Measurements from ENCODE around the gene EXOC4.

The EXOC4 gene

GRCh38 chr7:133932591-133932990 is 679.7 kb downstream of the EXOC4 start:
- no peak overlapping the region for H3K4me2 ChIP-seq (ENCODE audit: insufficient read depth, low read length, poor library complexity, severe bottlenecking)
- no peak overlapping the region for H3K4ac ChIP-seq (ENCODE audit: low read length)
- no peak overlapping the region for H3K4me3 ChIP-seq (ENCODE audit: low read length in 2 of 2)
- H2BK15ac ChIP-seq (ENCODE audit: low read length), result no peak overlapping the region
- H4K91ac ChIP-seq (ENCODE audit: low read depth, low read length, poor library complexity), result no peak overlapping the region
- peaks cover 7 to 26% of the 10 kb centered on the region in 2 donors for H3K4me1 ChIP-seq (ENCODE audit: control insufficient read depth in 2 of 2, insufficient read depth in 1 of 2, low read depth in 1 of 2, low read length in 2 of 2)
- no CpG with 5 or more reads among the region's 1 CpG for WGBS, 2 donors (ENCODE audit: extremely low coverage in 2 of 2, insufficient read length in 2 of 2, insufficient replicate concordance in 1 of 2)
- H3K79me1 ChIP-seq (ENCODE audit: low read depth, low read length), result no peaks in the 10 kb centered on the region
- H3K27me3 ChIP-seq (ENCODE audit: control insufficient read depth in 3 of 3, insufficient read depth in 3 of 3, low read depth in 1 of 3, low read length in 3 of 3), result no peaks in the 10 kb centered on the region
- H2AK5ac ChIP-seq (ENCODE audit: low read depth, low read length), result no peak overlapping the region
- no peaks in the 10 kb centered on the region for H3K36me3 ChIP-seq (replicated peaks in 1 of 2; ENCODE audit: control insufficient read depth in 2 of 2, insufficient read depth in 2 of 2, low read length in 2 of 2)
- no peak overlapping the region for H3K9ac ChIP-seq (ENCODE audit: low read depth, low read length, poor library complexity)
- H3K9me3 ChIP-seq (replicated peaks in 1 of 2; ENCODE audit: control insufficient read depth in 2 of 2, insufficient read depth in 1 of 2, low read depth in 1 of 2, low read length in 2 of 2), result no peaks in the 10 kb centered on the region
- H3K23ac ChIP-seq (ENCODE audit: low read depth, low read length, poor library complexity), result no peak overlapping the region
- H2BK120ac ChIP-seq (ENCODE audit: low read depth, low read length), result no peak overlapping the region
- no peak overlapping the region for H3K14ac ChIP-seq (ENCODE audit: low read length)
- H2BK12ac ChIP-seq (ENCODE audit: low read length), result no peak overlapping the region
- no peak overlapping the region for H2AFZ ChIP-seq (ENCODE audit: low read length)
- H4K8ac ChIP-seq (ENCODE audit: low read depth, low read length), result no peak overlapping the region
- H2BK5ac ChIP-seq (ENCODE audit: low read length), result no peak overlapping the region
- DNase-seq (ENCODE audit: low spot score), result no peak
- no peak overlapping the region for H3K18ac ChIP-seq (ENCODE audit: low read length)
- no peak overlapping the region for H3K27ac ChIP-seq (replicated peaks; ENCODE audit: low read length)

- H3K4me3 ChIP-seq (ENCODE audit: low read length in 2 of 2), result no peak overlapping the region
- H2BK5ac ChIP-seq (ENCODE audit: low read length), result no peak overlapping the region
- H3K9me3 ChIP-seq (replicated peaks in 1 of 2; ENCODE audit: control insufficient read depth in 2 of 2, insufficient read depth in 1 of 2, low read depth in 1 of 2, low read length in 2 of 2), result no peaks in the 10 kb centered on the region
- no peak overlapping the region for H2AFZ ChIP-seq (ENCODE audit: low read length)
- no peak overlapping the region for H4K91ac ChIP-seq (ENCODE audit: low read depth, low read length, poor library complexity)
- H3K36me3 ChIP-seq (replicated peaks in 1 of 2; ENCODE audit: control insufficient read depth in 2 of 2, insufficient read depth in 2 of 2, low read length in 2 of 2), result peaks cover 0 to 3% of the 10 kb centered on the region in 2 donors
- no peak overlapping the region for H4K8ac ChIP-seq (ENCODE audit: low read depth, low read length)
- no peak overlapping the region for H3K27ac ChIP-seq (replicated peaks; ENCODE audit: low read length)
- H2BK12ac ChIP-seq (ENCODE audit: low read length), result no peak overlapping the region
- no CpG with 5 or more reads among the region's 9 CpGs for WGBS, 2 donors (ENCODE audit: extremely low coverage in 2 of 2, insufficient read length in 2 of 2, insufficient replicate concordance in 1 of 2)
- H2BK120ac ChIP-seq (ENCODE audit: low read depth, low read length), result no peak overlapping the region
- no peak overlapping the region for H2AK5ac ChIP-seq (ENCODE audit: low read depth, low read length)
- no peaks in the 10 kb centered on the region for H3K27me3 ChIP-seq (ENCODE audit: control insufficient read depth in 3 of 3, insufficient read depth in 3 of 3, low read depth in 1 of 3, low read length in 3 of 3)
- H3K14ac ChIP-seq (ENCODE audit: low read length), result no peak overlapping the region
- no peak overlapping the region for H3K18ac ChIP-seq (ENCODE audit: low read length)
- H3K79me1 ChIP-seq (ENCODE audit: low read depth, low read length), result no peaks in the 10 kb centered on the region
- no peak overlapping the region for H3K23ac ChIP-seq (ENCODE audit: low read depth, low read length, poor library complexity)
- H3K4ac ChIP-seq (ENCODE audit: low read length), result no peak overlapping the region
- peaks cover 5 to 26% of the 10 kb centered on the region in 2 donors for H3K4me1 ChIP-seq (ENCODE audit: control insufficient read depth in 2 of 2, insufficient read depth in 1 of 2, low read depth in 1 of 2, low read length in 2 of 2)
- no peak overlapping the region for H2BK15ac ChIP-seq (ENCODE audit: low read length)
- no peak overlapping the region for H3K4me2 ChIP-seq (ENCODE audit: insufficient read depth, low read length, poor library complexity, severe bottlenecking)
- no peak overlapping the region for H3K9ac ChIP-seq (ENCODE audit: low read depth, low read length, poor library complexity)
- no peak for DNase-seq (ENCODE audit: low spot score)
These were observed 681.5 kb downstream of the EXOC4 start for GRCh38 chr7:133934262-133934976.

GRCh38 chr7:133934977-133935330 is 682.1 kb downstream of the EXOC4 start:
- Histone ChIP-seq H2BK5ac (ENCODE audit: low read length) (no peak overlapping the region), H2BK12ac (ENCODE audit: low read length) (no peak overlapping the region), H3K23ac (ENCODE audit: low read depth, low read length, poor library complexity) (no peak overlapping the region), H3K9me3 (replicated peaks in 1 of 2; ENCODE audit: control insufficient read depth in 2 of 2, insufficient read depth in 1 of 2, low read depth in 1 of 2, low read length in 2 of 2) (no peaks in the 10 kb centered on the region), H2BK15ac (ENCODE audit: low read length) (no peak overlapping the region), H3K18ac (ENCODE audit: low read length) (no peak overlapping the region), H3K4me2 (ENCODE audit: insufficient read depth, low read length, poor library complexity, severe bottlenecking) (no peak overlapping the region), H2AK5ac (ENCODE audit: low read depth, low read length) (no peak overlapping the region), H3K79me1 (ENCODE audit: low read depth, low read length) (no peaks in the 10 kb centered on the region), H3K36me3 (replicated peaks in 1 of 2; ENCODE audit: control insufficient read depth in 2 of 2, insufficient read depth in 2 of 2, low read length in 2 of 2) (peaks cover 0 to 3% of the 10 kb centered on the region in 2 donors), H4K8ac (ENCODE audit: low read depth, low read length) (no peak overlapping the region), H4K91ac (ENCODE audit: low read depth, low read length, poor library complexity) (no peak overlapping the region), H3K4ac (ENCODE audit: low read length) (no peak overlapping the region), H3K27ac (replicated peaks; ENCODE audit: low read length) (no peak overlapping the region), H2BK120ac (ENCODE audit: low read depth, low read length) (no peak overlapping the region), H3K27me3 (ENCODE audit: control insufficient read depth in 3 of 3, insufficient read depth in 3 of 3, low read depth in 1 of 3, low read length in 3 of 3) (no peaks in the 10 kb centered on the region), H3K9ac (ENCODE audit: low read depth, low read length, poor library complexity) (no peak overlapping the region), H2AFZ (ENCODE audit: low read length) (no peak overlapping the region), H3K4me1 (ENCODE audit: control insufficient read depth in 2 of 2, insufficient read depth in 1 of 2, low read depth in 1 of 2, low read length in 2 of 2) (peaks cover 5 to 26% of the 10 kb centered on the region in 2 donors), H3K14ac (ENCODE audit: low read length) (no peak overlapping the region), H3K4me3 (ENCODE audit: low read length in 2 of 2) (no peak overlapping the region)
- no peak for DNase-seq (ENCODE audit: low spot score)
- WGBS, 2 donors (ENCODE audit: extremely low coverage in 2 of 2, insufficient read length in 2 of 2, insufficient replicate concordance in 1 of 2), result no CpG with 5 or more reads among the region's 2 CpGs

- Histone ChIP-seq H3K14ac (ENCODE audit: low read length) (no peak overlapping the region), H4K8ac (ENCODE audit: low read depth, low read length) (no peak overlapping the region), H2BK12ac (ENCODE audit: low read length) (no peak overlapping the region), H3K36me3 (replicated peaks in 1 of 2; ENCODE audit: control insufficient read depth in 2 of 2, insufficient read depth in 2 of 2, low read length in 2 of 2) (peaks cover 0 to 3% of the 10 kb centered on the region in 2 donors), H2BK15ac (ENCODE audit: low read length) (no peak overlapping the region), H2AK5ac (ENCODE audit: low read depth, low read length) (no peak overlapping the region), H3K9me3 (replicated peaks in 1 of 2; ENCODE audit: control insufficient read depth in 2 of 2, insufficient read depth in 1 of 2, low read depth in 1 of 2, low read length in 2 of 2) (no peaks in the 10 kb centered on the region), H3K18ac (ENCODE audit: low read length) (no peak overlapping the region), H3K4me2 (ENCODE audit: insufficient read depth, low read length, poor library complexity, severe bottlenecking) (no peak overlapping the region), H3K27ac (replicated peaks; ENCODE audit: low read length) (no peak overlapping the region), H4K91ac (ENCODE audit: low read depth, low read length, poor library complexity) (no peak overlapping the region), H2BK5ac (ENCODE audit: low read length) (no peak overlapping the region), H3K4ac (ENCODE audit: low read length) (no peak overlapping the region), H3K23ac (ENCODE audit: low read depth, low read length, poor library complexity) (no peak overlapping the region), H3K27me3 (ENCODE audit: control insufficient read depth in 3 of 3, insufficient read depth in 3 of 3, low read depth in 1 of 3, low read length in 3 of 3) (no peaks in the 10 kb centered on the region), H2AFZ (ENCODE audit: low read length) (no peak overlapping the region), H3K79me1 (ENCODE audit: low read depth, low read length) (no peaks in the 10 kb centered on the region), H3K9ac (ENCODE audit: low read depth, low read length, poor library complexity) (no peak overlapping the region), H3K4me1 (ENCODE audit: control insufficient read depth in 2 of 2, insufficient read depth in 1 of 2, low read depth in 1 of 2, low read length in 2 of 2) (peaks cover 5 to 26% of the 10 kb centered on the region in 2 donors), H2BK120ac (ENCODE audit: low read depth, low read length) (no peak overlapping the region), H3K4me3 (ENCODE audit: low read length in 2 of 2) (no peak overlapping the region)
- no CpG with 5 or more reads among the region's 7 CpGs for WGBS, 2 donors (ENCODE audit: extremely low coverage in 2 of 2, insufficient read length in 2 of 2, insufficient replicate concordance in 1 of 2)
- no peak for DNase-seq (ENCODE audit: low spot score)
These were observed 683.2 kb downstream of the EXOC4 start for GRCh38 chr7:133936074-133936473.
